ENCODE data around the gene TREM1.
A peak's percentile ranks its signal among the peaks of the same experiment; 100 is the strongest.
"Not testable (repeated sequence)": the region's sequence is repeated elsewhere in the genome, so short reads cannot be mapped to it uniquely, and the experiment has no call there.

Gene TREM1

DNA sequence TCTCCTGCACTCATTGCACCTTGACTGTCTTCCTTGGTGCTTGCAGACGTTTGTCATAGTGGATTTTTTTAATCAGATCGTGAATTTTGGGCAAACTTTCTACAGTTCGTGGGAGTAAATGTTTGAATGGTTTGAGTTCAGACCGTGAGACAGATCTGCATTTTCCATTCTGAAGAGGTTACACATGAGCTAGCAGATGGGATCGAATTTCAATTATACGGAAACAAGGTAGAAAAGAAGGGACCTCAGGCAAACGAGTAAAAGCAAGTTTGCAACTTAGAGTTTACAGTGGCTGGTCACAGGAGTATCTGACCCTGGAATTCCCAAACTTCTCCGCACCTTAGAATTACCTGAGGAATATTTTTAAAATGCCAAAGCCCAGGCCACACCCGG lies 31.8 kb upstream of the TREM1 start:
- no peak overlapping the region for H3K27ac ChIP-seq
- TF ChIP-seq ZFX (IDR thresholded peaks at IDR 0.05; ENCODE audit: borderline replicate concordance): no peak
- TF ChIP-seq, protein P1, sequence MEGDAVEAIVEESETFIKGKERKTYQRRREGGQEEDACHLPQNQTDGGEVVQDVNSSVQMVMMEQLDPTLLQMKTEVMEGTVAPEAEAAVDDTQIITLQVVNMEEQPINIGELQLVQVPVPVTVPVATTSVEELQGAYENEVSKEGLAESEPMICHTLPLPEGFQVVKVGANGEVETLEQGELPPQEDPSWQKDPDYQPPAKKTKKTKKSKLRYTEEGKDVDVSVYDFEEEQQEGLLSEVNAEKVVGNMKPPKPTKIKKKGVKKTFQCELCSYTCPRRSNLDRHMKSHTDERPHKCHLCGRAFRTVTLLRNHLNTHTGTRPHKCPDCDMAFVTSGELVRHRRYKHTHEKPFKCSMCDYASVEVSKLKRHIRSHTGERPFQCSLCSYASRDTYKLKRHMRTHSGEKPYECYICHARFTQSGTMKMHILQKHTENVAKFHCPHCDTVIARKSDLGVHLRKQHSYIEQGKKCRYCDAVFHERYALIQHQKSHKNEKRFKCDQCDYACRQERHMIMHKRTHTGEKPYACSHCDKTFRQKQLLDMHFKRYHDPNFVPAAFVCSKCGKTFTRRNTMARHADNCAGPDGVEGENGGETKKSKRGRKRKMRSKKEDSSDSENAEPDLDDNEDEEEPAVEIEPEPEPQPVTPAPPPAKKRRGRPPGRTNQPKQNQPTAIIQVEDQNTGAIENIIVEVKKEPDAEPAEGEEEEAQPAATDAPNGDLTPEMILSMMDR (IDR thresholded peaks at IDR 0.05): no peak

DNA sequence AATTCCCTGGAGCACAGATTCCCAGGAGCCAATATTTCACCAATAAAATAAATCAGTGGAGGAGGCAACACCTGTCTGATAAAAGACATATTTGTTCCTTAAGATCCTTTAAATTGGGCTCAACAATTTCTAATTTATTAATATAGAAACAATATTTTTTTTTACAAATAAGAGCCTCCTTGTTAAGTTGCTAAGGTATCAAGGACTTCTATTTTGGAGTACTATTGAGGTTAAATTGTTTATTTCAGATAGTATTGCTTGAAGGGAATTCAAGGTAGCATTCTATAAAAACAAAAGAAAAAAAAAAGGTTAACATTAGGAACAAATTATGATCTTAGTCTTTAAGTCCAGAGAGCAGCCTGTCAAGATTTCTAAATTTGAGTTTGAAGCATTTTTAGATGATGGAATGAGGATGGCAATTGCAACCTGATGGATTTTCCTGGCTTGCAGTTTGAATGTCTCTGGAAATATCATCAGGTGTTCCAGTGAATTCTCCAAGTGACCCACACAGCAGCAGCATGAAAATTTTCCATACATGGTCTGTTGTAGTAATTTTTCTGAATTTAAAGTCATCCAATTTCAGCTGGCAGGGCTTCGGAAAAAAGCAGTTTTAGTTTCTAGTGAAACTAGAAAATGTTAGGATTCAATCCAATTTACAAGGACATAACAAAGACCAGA lies 29.6 kb upstream of the TREM1 start:
- TF ChIP-seq, protein P1 (IDR thresholded peaks at IDR 0.05): no peak
- no peak for TF ChIP-seq ZFX (IDR thresholded peaks at IDR 0.05; ENCODE audit: borderline replicate concordance)
- H3K27ac ChIP-seq: no peak overlapping the region

DNA sequence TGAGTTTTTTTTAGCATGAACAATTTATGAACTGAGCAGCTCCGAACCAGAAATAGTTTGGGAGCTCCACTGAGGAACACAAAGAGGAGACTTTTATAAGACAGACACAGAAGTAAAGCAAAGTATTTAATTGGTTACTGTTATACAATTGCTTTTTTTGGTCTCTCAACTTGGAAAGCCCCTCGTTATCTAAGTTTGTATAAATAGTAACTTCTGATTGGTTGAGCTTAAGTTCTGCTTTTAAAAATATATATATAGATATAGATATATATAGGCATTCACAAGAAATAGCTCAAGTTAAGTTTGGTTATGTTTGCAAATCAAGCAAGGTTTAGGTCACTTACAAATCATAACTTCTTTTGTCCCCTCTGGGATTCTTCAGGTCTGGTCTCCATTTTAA lies 28.7 kb upstream of the TREM1 start:
- H3K27ac ChIP-seq: no peak overlapping the region
- no peak for TF ChIP-seq ZFX (IDR thresholded peaks at IDR 0.05; ENCODE audit: borderline replicate concordance)
- TF ChIP-seq, protein P1 (IDR thresholded peaks at IDR 0.05): no peak

DNA sequence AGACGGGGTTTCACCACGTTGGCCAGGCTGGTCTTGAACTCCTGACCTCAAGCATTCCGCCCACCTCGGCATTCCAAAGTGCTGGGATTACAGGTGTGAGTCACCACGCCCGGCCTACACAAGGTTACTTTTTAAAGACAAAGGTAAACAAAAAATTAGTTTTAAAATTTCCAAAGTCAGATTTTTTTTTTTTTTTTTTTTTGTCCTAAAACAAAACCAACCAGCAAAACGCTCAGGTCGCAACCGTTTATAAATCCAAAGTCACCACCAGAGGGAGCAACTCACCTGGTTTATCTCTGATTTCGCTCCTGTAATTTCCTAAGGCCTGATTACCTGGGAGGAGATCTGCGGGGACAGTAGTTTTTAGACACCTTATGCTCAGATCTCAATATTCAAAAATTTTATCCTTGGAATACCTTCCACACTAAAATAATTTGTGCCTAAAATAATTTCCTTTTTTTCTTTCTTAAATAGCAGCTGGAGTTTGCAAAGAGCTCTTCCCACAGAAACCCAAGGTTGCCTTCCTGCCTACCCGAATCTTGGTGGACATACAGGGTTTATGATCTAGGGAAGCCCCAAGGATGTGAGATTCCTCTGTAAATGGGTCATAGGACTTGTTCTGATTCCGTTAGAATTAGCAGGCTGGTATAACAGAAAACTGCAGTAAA lies 19.8 kb upstream of the TREM1 start:
- TF ChIP-seq, protein P1 (IDR thresholded peaks at IDR 0.05): peak; percentile 81
- TF ChIP-seq ZFX (IDR thresholded peaks at IDR 0.05; ENCODE audit: borderline replicate concordance): no peak
- no peak overlapping the region for H3K27ac ChIP-seq

DNA sequence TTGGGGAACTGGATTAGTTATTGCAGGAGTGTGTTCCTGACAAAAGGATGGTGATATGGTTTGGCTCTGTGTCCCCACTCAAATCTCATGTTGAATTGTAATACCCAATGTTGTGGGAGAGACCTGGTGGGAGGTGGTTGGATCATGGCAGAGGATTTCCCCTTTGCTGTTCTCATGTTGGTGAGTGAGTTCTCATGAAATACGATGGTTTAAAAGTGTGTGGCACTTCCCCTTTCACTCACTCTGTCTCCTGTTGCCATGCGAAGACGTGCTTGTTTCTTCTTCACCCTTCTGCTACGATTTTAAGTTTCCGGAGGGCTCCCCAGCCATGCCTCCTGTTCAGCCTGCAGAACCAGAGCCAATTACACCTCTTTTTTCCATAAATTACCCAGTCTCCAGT lies 16.2 kb upstream of the TREM1 start:
- TF ChIP-seq, protein P1 (IDR thresholded peaks at IDR 0.05): no peak
- no peak for TF ChIP-seq ZFX (IDR thresholded peaks at IDR 0.05; ENCODE audit: borderline replicate concordance)
- H3K27ac ChIP-seq: no peak overlapping the region

DNA sequence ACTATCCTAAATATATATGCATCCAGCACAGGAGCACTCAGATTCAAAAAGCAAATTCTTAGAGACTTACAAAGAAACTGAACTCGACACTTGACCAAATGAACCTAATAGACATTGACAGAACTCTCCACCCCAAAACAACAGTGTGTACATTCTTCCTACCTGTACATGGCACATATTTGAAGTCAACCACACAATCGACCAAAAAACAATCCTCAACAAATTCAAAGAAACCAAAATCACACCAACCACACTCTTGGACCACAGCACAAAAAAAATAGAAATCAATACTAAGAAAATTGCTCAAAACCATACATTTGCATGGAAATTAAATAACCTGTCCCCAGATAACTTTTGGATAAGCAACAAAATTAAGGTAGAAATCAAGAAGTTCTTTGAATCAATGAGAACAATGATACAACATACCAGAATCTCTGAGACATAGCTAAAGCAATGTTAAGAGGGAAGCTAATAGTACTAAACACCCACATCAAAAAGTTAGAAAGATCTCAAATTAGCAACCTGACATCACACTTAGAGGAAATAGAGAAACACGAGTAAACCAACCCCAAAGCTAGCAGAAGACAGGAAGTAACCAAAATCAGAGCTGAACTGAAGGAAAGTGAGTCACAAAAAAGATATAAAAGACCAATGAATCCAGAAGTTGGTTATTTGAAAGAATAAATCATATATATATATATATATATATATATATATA lies 12.5 kb upstream of the TREM1 start:
- no peak for TF ChIP-seq ZFX (IDR thresholded peaks at IDR 0.05; ENCODE audit: borderline replicate concordance)
- TF ChIP-seq, protein P1 (IDR thresholded peaks at IDR 0.05): no peak
- no peak overlapping the region for H3K27ac ChIP-seq

DNA sequence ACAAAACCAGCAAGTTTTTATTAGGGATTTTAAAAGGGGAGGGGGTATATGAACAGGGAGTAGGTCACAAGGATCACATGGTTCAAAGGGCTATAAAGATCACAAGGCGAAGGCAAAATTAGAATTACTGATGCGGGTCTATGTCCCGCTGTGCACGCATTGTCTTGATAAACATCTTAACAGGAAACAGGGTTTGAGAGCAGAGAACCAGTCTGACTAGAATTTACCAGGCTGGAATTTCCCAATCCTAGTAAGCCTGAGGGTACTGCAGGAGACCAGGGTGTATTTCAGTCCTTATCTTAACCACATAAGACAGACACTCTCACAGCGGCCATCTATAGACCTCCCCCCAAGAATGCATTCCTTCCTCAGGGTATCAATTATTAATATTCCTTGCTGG lies 10.8 kb upstream of the TREM1 start:
- H3K27ac ChIP-seq: not testable (repeated sequence)

Measured in 22Rv1 (cell line).